NAMALWA (cell line): ENCODE results near the gene LRRC26.

ENCODE experiments used
- DNase-seq: peaks from one replicate; pipeline ENCODE4 v3.0.0-alpha.2; 2015; ENCODE audit warnings: low spot score

Gene LRRC26

GRCh38 chr9:137169896-137170358 lies at the start of gene LRRC26:
TSS of gene LRRC26 (minus strand) at chr9:137170051. CDS start at chr9:137169943, 108 bp downstream.
- peak; percentile 38 for DNase-seq

- no peak for DNase-seq
Measured at GRCh38 chr9:137218754-137219271, 49.0 kb upstream of the LRRC26 start.

GRCh38 chr9:137218212-137218753 lies 48.4 kb upstream of the LRRC26 start:
- DNase-seq: no peak

GRCh38 chr9:137217276-137218211 lies 47.7 kb upstream of the LRRC26 start:
- DNase-seq: no peak

GRCh38 chr9:137216188-137216965 lies 46.5 kb upstream of the LRRC26 start:
- no peak for DNase-seq

- DNase-seq: no peak
Measured at GRCh38 chr9:137215196-137215986, 45.5 kb upstream of the LRRC26 start.

- DNase-seq: no peak
Measured at GRCh38 chr9:137214620-137215019, 44.8 kb upstream of the LRRC26 start.

GRCh38 chr9:137213160-137214060 lies 43.6 kb upstream of the LRRC26 start:
- no peak for DNase-seq

GRCh38 chr9:137212520-137212919 lies 42.7 kb upstream of the LRRC26 start:
- no peak for DNase-seq

- DNase-seq: no peak
Measured at GRCh38 chr9:137211532-137211931, 41.7 kb upstream of the LRRC26 start.

- no peak for DNase-seq
Measured at GRCh38 chr9:137206602-137207001, 36.8 kb upstream of the LRRC26 start.

GRCh38 chr9:137205126-137206069 lies 35.5 kb upstream of the LRRC26 start, which contains the start of the genes NDOR1 and TMEM203:
TSS of gene NDOR1 (plus strand) at chr9:137205700. CDS start at chr9:137205778, 78 bp downstream.
TSS of gene TMEM203 (minus strand) at chr9:137205648. CDS start at chr9:137205414, 234 bp downstream.
- DNase-seq: peak; percentile 94

- DNase-seq: no peak
Measured at GRCh38 chr9:137204731-137205125, 34.9 kb upstream of the LRRC26 start.

- DNase-seq: no peak
Measured at GRCh38 chr9:137202966-137203365, 33.1 kb upstream of the LRRC26 start.

- DNase-seq: peak; percentile 41
Measured at GRCh38 chr9:137201205-137201868, 31.5 kb upstream of the LRRC26 start.

GRCh38 chr9:137200311-137201204 lies 30.7 kb upstream of the LRRC26 start, which contains the start of gene TPRN:
TSS of gene TPRN (minus strand) at chr9:137200741. CDS start at chr9:137200711, 30 bp downstream.
- DNase-seq: peak; percentile 99

- DNase-seq: no peak
Measured at GRCh38 chr9:137199411-137200121, 29.7 kb upstream of the LRRC26 start.
